Measurements from ENCODE around the gene LGI2.

The LGI2 gene

DNA sequence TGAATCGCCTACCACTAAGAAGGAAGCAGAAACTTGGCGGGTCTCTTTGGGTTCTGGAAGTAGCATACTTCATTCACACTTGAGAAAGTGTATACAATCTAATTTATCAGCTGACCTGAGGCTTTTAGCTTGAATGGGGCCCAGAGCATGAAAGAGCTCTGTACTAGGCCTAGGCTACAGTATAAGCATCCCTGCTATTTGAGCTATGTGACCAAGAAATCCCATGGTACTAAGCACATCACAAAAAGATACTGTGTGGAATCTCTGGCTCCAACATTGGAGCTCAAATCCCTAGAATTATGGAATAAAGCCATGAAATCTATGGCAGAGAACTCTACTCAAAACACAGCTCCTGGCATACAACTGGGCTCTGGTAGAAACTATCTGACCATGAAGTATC lies 74.0 kb downstream of the LGI2 start:
- DNase-seq = no peak

DNA sequence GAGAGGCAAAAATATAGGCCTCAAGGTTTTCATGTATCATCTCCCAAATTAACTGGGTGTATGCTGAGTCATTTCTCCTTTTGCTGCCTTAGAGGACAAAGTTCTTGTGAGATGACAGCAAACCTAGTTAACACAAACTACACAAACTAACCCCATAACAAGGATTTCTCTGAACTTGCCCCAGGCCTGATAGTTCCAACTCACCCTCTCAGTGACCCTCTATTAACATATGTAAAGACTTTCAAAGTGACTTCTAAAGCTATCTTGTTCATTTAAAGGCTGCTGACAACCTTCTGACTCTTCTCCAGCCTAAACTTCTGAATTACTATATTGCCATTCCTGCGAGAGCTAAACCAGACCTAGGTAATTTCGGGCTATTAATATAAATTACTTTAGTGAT lies 74.7 kb downstream of the LGI2 start:
- no peak for DNase-seq

DNA sequence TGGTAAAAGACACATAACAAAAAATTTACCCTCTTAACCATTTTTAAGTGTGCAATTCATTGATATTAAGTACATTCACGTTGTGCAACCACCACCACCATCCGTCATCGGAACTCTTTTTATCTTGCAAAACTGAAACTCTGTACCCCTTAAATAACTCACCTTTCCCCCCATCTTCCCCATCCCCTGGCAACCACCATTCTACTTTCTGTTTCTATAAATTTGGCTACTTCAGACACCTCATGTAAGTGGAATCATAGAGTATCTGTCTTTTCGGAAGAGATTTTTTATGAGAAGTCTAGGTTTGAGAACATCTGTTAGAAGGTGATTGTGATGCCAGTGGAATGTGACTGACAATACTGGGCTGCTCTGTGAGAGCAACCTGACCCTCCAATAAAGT lies 78.1 kb downstream of the LGI2 start:
- no peak for DNase-seq

DNA sequence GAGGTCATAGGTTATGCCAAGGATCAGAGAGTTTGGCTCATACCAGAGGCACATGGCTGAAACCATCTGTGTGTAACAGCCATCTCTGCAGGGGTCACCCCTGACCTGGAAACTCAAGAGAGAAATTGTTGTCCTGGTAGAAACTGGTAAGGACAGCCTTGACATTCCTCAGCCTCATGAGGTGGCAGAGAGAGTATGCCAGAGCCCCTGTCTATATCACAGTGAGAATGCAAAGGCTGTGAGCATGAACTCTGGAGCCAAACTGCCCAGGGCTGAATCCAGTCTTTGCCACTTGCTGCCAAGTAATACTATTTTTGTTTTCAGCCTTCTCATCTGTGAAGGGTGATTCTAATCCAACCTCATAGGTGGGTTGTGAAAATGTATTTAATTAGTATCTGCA lies 80.8 kb downstream of the LGI2 start:
- no peak for DNase-seq

All from NCI-H2029 treated with DMSO at 0.1 percent for 48 hours (cell line).